AG09319 (cell line): Measurements from ENCODE around the gene SMIM31.

Source experiments
- DNase-seq: peaks from one replicate; pipeline ENCODE4 v3.0.0-alpha.2; 2010; ENCODE audit warnings: low read depth; ENCODE audit errors: extremely low read depth
- CTCF ChIP-seq: IDR thresholded peaks from 2 replicates; pipeline ENCODE4 v1.5.1; 2011; ENCODE audit warnings: low read depth, mild to moderate bottlenecking, inconsistent platforms, low read length, moderate library complexity

SMIM31 gene

DNA sequence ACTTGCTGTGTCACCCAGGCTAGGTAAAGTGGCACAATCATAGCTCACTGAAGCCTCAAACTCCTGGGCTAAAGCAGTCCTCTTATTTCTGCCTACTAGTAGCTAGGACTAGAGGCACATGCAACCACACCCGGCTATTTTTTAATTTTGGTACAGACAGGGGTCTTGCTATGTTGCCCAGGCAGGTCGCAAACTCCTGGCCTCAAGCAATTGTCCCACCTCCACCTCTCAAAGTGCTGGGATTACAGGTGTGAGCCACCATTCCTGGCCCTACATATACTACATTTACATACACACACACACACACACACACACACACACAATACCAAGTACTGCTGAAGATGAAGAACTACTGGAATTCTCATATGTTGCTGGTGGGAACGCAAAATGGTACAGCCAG, 26.9 kb downstream of the SMIM31 start:
- TF ChIP-seq CTCF: no peak
- no peak for DNase-seq

DNA sequence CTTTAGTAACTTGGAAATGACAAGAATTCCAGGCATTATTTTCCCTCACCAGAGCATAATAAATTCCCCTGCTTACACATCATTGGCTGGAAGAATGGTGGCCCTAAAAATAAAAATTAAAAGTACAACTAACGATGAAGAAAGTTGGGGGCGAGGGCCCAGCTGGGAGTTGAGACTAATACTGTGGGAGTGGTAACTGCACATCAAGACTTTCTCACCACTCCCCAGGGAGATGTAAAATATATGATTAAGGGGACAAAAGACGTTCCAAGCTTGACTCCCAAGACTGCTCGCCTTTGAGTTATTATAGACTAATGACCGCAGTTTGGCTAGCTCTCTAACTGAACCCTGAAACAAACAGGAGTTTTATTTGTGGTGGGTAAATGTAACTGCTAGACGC, 30.0 kb downstream of the SMIM31 start:
- TF ChIP-seq CTCF: no peak
- no peak for DNase-seq

DNA sequence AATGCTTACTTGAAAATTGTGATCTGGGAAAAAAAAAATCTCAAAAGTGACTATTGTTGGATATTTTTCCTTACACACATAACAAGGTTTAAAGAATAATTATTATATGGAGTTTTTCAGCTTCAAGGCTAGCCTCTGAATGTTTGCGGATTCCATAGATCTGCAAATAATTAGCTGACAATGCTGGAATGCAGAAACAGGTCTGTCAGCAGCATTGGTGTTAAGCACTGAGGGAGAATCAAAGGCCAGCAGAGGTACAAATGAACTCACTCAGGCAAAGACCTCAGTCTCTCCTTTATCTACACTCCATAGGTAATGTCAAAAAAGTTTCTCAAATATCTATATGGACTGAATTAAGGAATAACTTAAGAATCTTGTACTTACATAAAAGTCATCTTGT, 35.1 kb downstream of the SMIM31 start:
- DNase-seq: no peak
- no peak for TF ChIP-seq CTCF

DNA sequence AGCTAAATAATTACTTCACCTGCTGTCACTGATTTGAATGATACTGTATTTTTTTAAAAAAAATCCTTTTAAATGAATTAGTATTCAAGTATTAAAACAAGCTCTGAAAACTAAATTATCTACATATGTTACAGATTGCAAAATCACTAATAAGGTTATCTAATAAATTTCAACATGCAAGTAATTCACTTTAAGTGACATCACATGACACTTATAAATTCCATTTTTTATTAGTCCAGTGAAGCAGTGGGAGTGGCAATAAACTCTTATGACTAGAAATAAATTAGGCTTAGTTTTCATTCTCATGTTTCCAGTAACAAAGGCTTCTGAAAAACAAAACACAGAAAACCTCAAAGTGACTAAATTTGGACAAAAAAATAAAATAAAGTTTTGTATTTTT, 36.3 kb downstream of the SMIM31 start:
- DNase-seq: no peak
- no peak for TF ChIP-seq CTCF

DNA sequence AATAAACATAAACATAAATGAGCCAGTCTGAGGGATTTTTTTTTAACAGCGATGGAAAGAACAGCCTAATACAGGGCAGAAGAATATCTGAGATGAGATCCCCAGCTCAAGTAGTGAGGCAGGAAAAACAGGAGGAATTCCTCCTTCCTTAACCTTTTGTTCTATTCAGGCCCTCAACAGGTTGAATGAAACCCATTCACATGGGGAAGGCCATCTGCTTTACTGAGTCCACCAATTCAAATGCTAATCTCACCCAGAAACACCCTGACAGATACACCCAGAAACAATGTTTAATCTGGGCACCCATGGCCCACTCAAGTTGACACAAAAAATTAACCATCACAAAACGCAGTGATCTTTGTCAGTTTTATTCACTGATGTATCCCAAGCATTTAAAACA, 45.5 kb downstream of the SMIM31 start:
- TF ChIP-seq CTCF: no peak
- no peak for DNase-seq

DNA sequence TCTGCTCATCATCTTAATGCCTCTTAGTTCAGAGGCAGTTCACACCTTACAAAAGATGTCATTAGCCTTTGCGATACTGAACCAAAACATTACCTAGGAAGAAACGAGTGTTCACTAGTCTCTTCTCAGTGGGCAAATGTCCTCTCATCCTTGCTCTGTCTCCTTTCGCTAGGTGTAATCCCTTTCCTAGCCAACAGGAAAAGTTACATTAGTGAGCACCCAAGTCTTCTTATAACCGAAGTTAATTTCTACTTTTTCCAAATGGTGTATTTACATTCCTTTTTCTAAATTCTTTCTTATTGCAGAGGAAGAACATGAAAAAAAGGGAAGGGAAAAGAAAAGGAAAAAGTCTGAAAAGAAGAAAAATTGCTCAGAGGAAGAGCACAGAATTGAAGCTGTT, 46.9 kb downstream of the SMIM31 start:
- no peak for DNase-seq
- no peak for TF ChIP-seq CTCF

DNA sequence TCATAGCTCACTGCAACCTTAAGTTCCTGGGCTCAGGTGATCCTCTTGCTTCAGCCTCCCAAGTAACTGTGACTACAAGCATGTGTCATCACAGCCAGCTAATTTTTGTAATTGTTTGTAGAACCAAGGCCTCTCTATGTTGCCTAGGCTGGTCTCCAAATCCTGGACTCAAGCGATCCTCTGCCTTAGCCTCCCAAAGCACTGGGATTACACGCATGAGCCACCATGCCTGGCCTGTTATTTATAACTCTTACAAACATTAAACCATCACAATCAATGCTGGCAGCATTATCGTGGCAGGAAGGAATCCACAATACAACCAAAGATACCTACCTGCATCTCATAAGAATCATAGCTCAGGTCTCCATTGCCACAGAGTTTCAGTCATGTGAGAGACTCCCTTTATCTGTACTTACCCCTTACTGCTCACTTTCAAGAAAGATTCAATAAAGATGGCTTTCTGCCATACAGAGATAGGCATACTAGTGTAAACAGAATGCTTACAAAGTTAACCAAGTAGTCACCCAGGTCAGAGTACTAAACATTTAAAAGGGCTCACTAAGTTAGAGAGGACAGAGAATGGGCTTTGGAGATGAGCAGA, 48.5 kb downstream of the SMIM31 start:
- no peak for DNase-seq
- TF ChIP-seq CTCF: no peak
